K562 (cell line): ENCODE results near the gene CLDN20. TPM values are rescaled to one million over a fixed set of nuclear protein-coding genes. Genes with fewer than 3 reads are reported as not detected.

ENCODE experiments used
- ATAC-seq: fragments of 200-7000 bp; cut with Tn5 transposase; 3 replicates; pipeline ENCODE4 v1.9.1; 2020; ENCODE audit warnings: moderate library complexity
- BruUV-seq: library from RNA; stranded (reverse); fragments of 400-500 nt; replicated peaks from 2 replicates; lab custom pipeline; 2021; lab: Mats Ljungman, UMichigan
- CTCF ChIA-PET: fragments of 300-600 bp; formaldehyde crosslinking; extraction: SDS; loops from one replicate; lab custom pipeline; 2021; ENCODE audit warnings: low intra/inter-chr PET ratio; lab: Yijun Ruan, JAX
- POLR2A ChIA-PET: fragments of 300-600, 350-650 bp; sonication (Branson Sonifier 250); formaldehyde crosslinking; extraction: SDS; loops from one replicate; lab custom pipeline; 2021; ENCODE audit warnings: antibody characterized with exemption, inconsistent platforms; lab: Yijun Ruan, JAX
- DNase-seq, 4 experiments: peaks; one replicate each; pipeline versions ENCODE4 v3.0.0 to v3.0.0-alpha.2; 2011 to 2018; ENCODE audit warnings: low spot score in 3 of 4, mixed read lengths in 3 of 4; ENCODE audit errors: extremely low read depth in 1 of 4
- FAIRE-seq: peaks from 2 replicates; lab custom pipeline; 2011; peaks lifted over from hg19 to GRCh38; lab: Jason Lieb, UNC
- H2AFZ ChIP-seq: 2 replicates; pipeline ENCODE4 v1.6.0; 2011; ENCODE audit warnings: low read depth, low read length, control low read depth, inconsistent platforms
- H3K27ac ChIP-seq: fragments of 200-600 bp; 3 replicates; pipeline ENCODE4 v1.8.0; 2011; ENCODE audit warnings: low read depth, mild to moderate bottlenecking, control low read depth, inconsistent platforms, low read length, moderate library complexity, mixed read lengths; ENCODE audit errors: extremely low read depth
- H3K27me3 ChIP-seq, 2 experiments: fragments of 300-600 bp in 1 of 2; 2 replicates in 1 of 2; 3 replicates in 1 of 2; pipeline versions ENCODE4 v1.6.0 to v1.8.0; 2011; ENCODE audit warnings: inconsistent platforms in 2 of 2, low read length in 2 of 2, mild to moderate bottlenecking in 1 of 2, mixed read lengths in 1 of 2, moderate library complexity in 1 of 2; ENCODE audit not compliant: control insufficient read depth in 2 of 2, insufficient read depth in 2 of 2
- H3K36me3 ChIP-seq: fragments of 300-600 bp; 3 replicates; pipeline ENCODE4 v1.8.0; 2011; ENCODE audit warnings: mild to moderate bottlenecking, low read length, inconsistent platforms; ENCODE audit not compliant: control insufficient read depth, insufficient read depth
- H3K4me1 ChIP-seq, 2 experiments: fragments of 200-600 bp in 1 of 2; replicated peaks in 1 of 2; 2 replicates in 1 of 2; 3 replicates in 1 of 2; pipeline versions ENCODE4 v1.5.1 to v1.8.0; 2011; ENCODE audit warnings: inconsistent platforms in 2 of 2, low read length in 2 of 2, mild to moderate bottlenecking in 1 of 2, mixed read lengths in 1 of 2, moderate library complexity in 1 of 2; ENCODE audit not compliant: control insufficient read depth in 2 of 2, insufficient read depth in 2 of 2
- H3K4me2 ChIP-seq: 2 replicates; pipeline ENCODE4 v1.6.1; 2011; ENCODE audit warnings: low read length, control low read depth, inconsistent platforms, mixed read lengths; ENCODE audit not compliant: insufficient read depth
- H3K4me3 ChIP-seq: fragments of 200-600 bp; sonication (generic), shearing (Covaris generic); 2 replicates; pipeline ENCODE4 v1.5.1; 2016; ENCODE audit warnings: control low read depth, inconsistent platforms
- H3K79me2 ChIP-seq: fragments of 200-600 bp; 3 replicates; pipeline ENCODE4 v1.8.0; 2011; ENCODE audit warnings: low read length, inconsistent platforms; ENCODE audit not compliant: control insufficient read depth, insufficient read depth
- H3K9ac ChIP-seq, 2 experiments: 2 replicates each; pipeline versions ENCODE4 v1.6.0 to v1.6.1; 2011; ENCODE audit warnings: low read depth in 2 of 2, low read length in 2 of 2, control low read depth in 1 of 2, inconsistent platforms in 1 of 2, mild to moderate bottlenecking in 1 of 2, mixed read lengths in 1 of 2; ENCODE audit not compliant: insufficient read depth in 1 of 2
- H3K9me1 ChIP-seq: one replicate; pipeline ENCODE4 v1.6.0; 2011; ENCODE audit warnings: inconsistent platforms, mild to moderate bottlenecking, low read length, moderate library complexity; ENCODE audit not compliant: control insufficient read depth, insufficient read depth
- H3K9me3 ChIP-seq: replicated peaks from 2 replicates; pipeline ENCODE4 v1.5.1; 2011; ENCODE audit warnings: low read depth, low read length, inconsistent platforms; ENCODE audit not compliant: control insufficient read depth, insufficient read depth
- H4K20me1 ChIP-seq: replicated peaks from 2 replicates; pipeline ENCODE4 v1.6.1; 2011; ENCODE audit warnings: low read length, inconsistent platforms, mixed read lengths; ENCODE audit not compliant: control insufficient read depth, insufficient read depth
- ELF4 ChIP-seq: fragments of 450-650 bp; formaldehyde crosslinking; IDR thresholded peaks from 2 replicates; pipeline ENCODE4 v1.4.0; 2022; ENCODE audit warnings: missing genetic modification characterization
- EP400 ChIP-seq: fragments of 450-650 bp; IDR thresholded peaks from 2 replicates; pipeline ENCODE4 v1.6.1; 2017; ENCODE audit warnings: antibody characterized with exemption, mild to moderate bottlenecking, moderate library complexity
- KDM2B ChIP-seq: fragments of 250-450 bp; sonication (Bioruptor Pico); IDR thresholded peaks from 2 replicates; pipeline ENCODE4 v1.8.0; 2021; ENCODE audit warnings: mild to moderate bottlenecking, moderate library complexity
- LEF1 ChIP-seq: fragments of 450-650 bp; IDR thresholded peaks from 2 replicates; pipeline ENCODE4 v1.6.1; 2016; ENCODE audit warnings: mild to moderate bottlenecking
- WHSC1 ChIP-seq: IDR thresholded peaks from one replicate; pipeline ENCODE4 v1.6.1; 2012; ENCODE audit warnings: low read length, control low read depth, inconsistent platforms
- ZBTB7A ChIP-seq: IDR thresholded peaks from 2 replicates; pipeline ENCODE4 v1.6.1; 2011; ENCODE audit warnings: low read depth, mild to moderate bottlenecking, low read length, moderate library complexity, borderline replicate concordance; ENCODE audit not compliant: control insufficient read depth
- ZKSCAN3 ChIP-seq: fragments of 250-450 bp; sonication (Bioruptor Pico); IDR thresholded peaks from 2 replicates; pipeline ENCODE4 v1.4.0; 2020
- in situ Hi-C: fragments of 300-500 bp; cut with MboI; formaldehyde crosslinking; loops from 4 replicates; pipeline ENCODE4 v1.15.0; 2018; ENCODE audit warnings: inconsistent platforms, mixed read lengths
- intact Hi-C: fragments of 100-400 bp; cut with micrococcal nuclease; formaldehyde crosslinking; loops from 2 replicates; pipeline ENCODE4 v1.14.2; 2022
- polyA plus RNA-seq, 8 experiments: library from polyadenylated mRNA; depleted of rRNA in 4 of 8; stranded (reverse) in 5 of 8; unstranded in 3 of 8; fragments of >200 nt; fragmentation: Nextera tagmentation in 2 of 8; fragmentation: Illumina TruSeq in 1 of 8; extraction: Ambion mirVana in 2 of 8; extraction: Trizol in 1 of 8; gene quantifications; 2 replicates each; pipeline versions ENCODE4 v1.2.1 to v1.2.3, GENCODE V29; 2011 to 2014; ENCODE audit warnings: inconsistent platforms in 1 of 8, missing spikeins in 1 of 8
- total RNA-seq, 7 experiments: library from RNA; depleted of rRNA in 6 of 7; stranded (reverse); fragments of >200 nt in 6 of 7; fragmentation: Illumina TruSeq in 2 of 7; extraction: Trizol in 2 of 7; gene quantifications; 2 replicates each; pipeline versions ENCODE4 v1.2.1 to v1.2.3, GENCODE V29; 2011 to 2021; ENCODE audit warnings: low replicate concordance in 1 of 7
- TF ChIP-seq, protein P1 (sequence below): sonication (generic); formaldehyde crosslinking; IDR thresholded peaks from 2 replicates; pipeline ENCODE4 v1.9.0; 2022; ENCODE audit warnings: mild to moderate bottlenecking, missing genetic modification reagents

Gene CLDN20
- total and polyA plus RNA-seq, 9 of the 15 experiments (the other 6 are each of a cell fraction or from before 2014, with no cell fraction given) = not detected

DNA sequence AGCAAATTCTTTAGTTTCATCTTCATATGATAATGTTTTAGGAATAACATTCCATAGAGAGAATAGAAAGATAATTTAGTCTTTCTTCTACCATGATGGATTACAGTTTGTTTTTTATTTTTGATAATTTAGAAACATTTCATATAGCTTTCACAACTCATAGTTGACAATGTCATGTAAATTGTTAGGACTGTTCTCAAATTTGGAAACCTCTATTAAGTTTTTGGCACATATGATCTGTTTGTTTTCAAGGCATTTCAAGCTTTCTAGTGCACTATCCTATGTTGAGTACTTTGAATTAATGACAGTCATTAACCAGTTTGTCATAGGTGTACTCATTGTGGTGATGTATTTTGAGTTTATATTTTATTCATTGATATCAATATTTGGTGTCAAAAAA is 61.2 kb downstream of the CLDN20 start:
- CTCF ChIA-PET = no interaction called here
- H3K36me3 ChIP-seq = no peaks in the 10 kb centered on the region
- H4K20me1 ChIP-seq = no peaks in the 10 kb centered on the region
- no peak for DNase-seq
- no peak overlapping the region for H2AFZ ChIP-seq
- POLR2A ChIA-PET = no interaction called here
- H3K9ac ChIP-seq = no peak overlapping the region
- intact Hi-C loops (loop anchor here (5.0 kb wide), 2 partner anchors 442 to 1037 kb away; no protein-coding TSS in a partner anchor), in situ Hi-C loops (loop anchor here (25.0 kb wide), 1 partner anchor 1862 kb away; no protein-coding TSS in a partner anchor)
- TF ChIP-seq LEF1 (no peak), EP400 (peak; percentile 11; the same call in 1 of the 2 replicates), ZKSCAN3 (CRISPR knock-in tag) (no peak), WHSC1 (no peak), ELF4 (CRISPR knock-in tag) (no peak), ZBTB7A (no peak), KDM2B (CRISPR knock-in tag) (no peak)
- TF ChIP-seq, protein P1, sequence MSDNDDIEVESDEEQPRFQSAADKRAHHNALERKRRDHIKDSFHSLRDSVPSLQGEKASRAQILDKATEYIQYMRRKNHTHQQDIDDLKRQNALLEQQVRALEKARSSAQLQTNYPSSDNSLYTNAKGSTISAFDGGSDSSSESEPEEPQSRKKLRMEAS (CRISPR knock-in tag) = no peak
- H3K27me3 ChIP-seq = no peaks in the 10 kb centered on the region; a peak in 1 of 5 replicates
- no peak overlapping the region for H3K4me2 ChIP-seq
- no peak for FAIRE-seq
- H3K4me1 ChIP-seq = no peaks in the 10 kb centered on the region; a peak in 1 of 5 replicates
- no peaks in the 10 kb centered on the region for H3K79me2 ChIP-seq
- no peak overlapping the region for H3K27ac ChIP-seq
- H3K9me1 ChIP-seq = no peaks in the 10 kb centered on the region
- no TSS peak for BruUV-seq
- H3K9me3 ChIP-seq = no peaks in the 10 kb centered on the region
- no peak overlapping the region for H3K4me3 ChIP-seq
- ATAC-seq = no peak
